GM18867 (cell line): Measurements from ENCODE around the gene CACNA1C.

Source experiments
- ATAC-seq: cut with Tn5 transposase; IDR thresholded peaks from one replicate; pipeline ENCODE4 v1.9.1; 2021; ENCODE audit warnings: mild to moderate bottlenecking, moderate library complexity; ENCODE audit not compliant: unreplicated experiment

The CACNA1C gene

GRCh38 chr12:2627076-2627834 lies 574.5 kb downstream of the CACNA1C start:
- no peak for ATAC-seq

GRCh38 chr12:2627835-2628191 lies 575.0 kb downstream of the CACNA1C start:
- ATAC-seq = no peak

- ATAC-seq = no peak
These were observed 575.6 kb downstream of the CACNA1C start for GRCh38 chr12:2628401-2628800.

GRCh38 chr12:2629051-2629450 lies 576.3 kb downstream of the CACNA1C start:
- ATAC-seq = no peak

- no peak for ATAC-seq
These were observed 579.0 kb downstream of the CACNA1C start for GRCh38 chr12:2631653-2632350.

- ATAC-seq = no peak
These were observed 580.5 kb downstream of the CACNA1C start for GRCh38 chr12:2633176-2633824.

- ATAC-seq = no peak
These were observed 581.0 kb downstream of the CACNA1C start for GRCh38 chr12:2633825-2634200.

GRCh38 chr12:2634471-2634870 lies 581.7 kb downstream of the CACNA1C start:
- no peak for ATAC-seq

- ATAC-seq = no peak
These were observed 584.1 kb downstream of the CACNA1C start for GRCh38 chr12:2636741-2637340.

- ATAC-seq = no peak
These were observed 584.6 kb downstream of the CACNA1C start for GRCh38 chr12:2637371-2637770.

- no peak for ATAC-seq
These were observed 585.7 kb downstream of the CACNA1C start for GRCh38 chr12:2638273-2639019.

GRCh38 chr12:2639020-2639298 lies 586.2 kb downstream of the CACNA1C start:
- ATAC-seq = no peak

- no peak for ATAC-seq
These were observed 587.5 kb downstream of the CACNA1C start for GRCh38 chr12:2640281-2640680.

GRCh38 chr12:2640709-2641108 lies 587.9 kb downstream of the CACNA1C start:
- no peak for ATAC-seq

- ATAC-seq = no peak
These were observed 588.4 kb downstream of the CACNA1C start for GRCh38 chr12:2641207-2641606.

- ATAC-seq = no peak
These were observed 589.0 kb downstream of the CACNA1C start for GRCh38 chr12:2641761-2642160.

GRCh38 chr12:2642176-2642892 lies 589.5 kb downstream of the CACNA1C start:
- ATAC-seq = no peak

- ATAC-seq = no peak
These were observed 590.2 kb downstream of the CACNA1C start for GRCh38 chr12:2642896-2643425.

GRCh38 chr12:2643576-2644135 lies 590.9 kb downstream of the CACNA1C start:
- no peak for ATAC-seq
